Neural cell (in vitro differentiated cells): ENCODE data around the gene CAV2.

Experiments used
- CTCF ChIP-seq: fragments of 450-650 bp; IDR thresholded peaks from 2 replicates; pipeline ENCODE4 v1.5.1; 2014; ENCODE audit warnings: antibody characterized with exemption, mild to moderate bottlenecking, moderate library complexity; ENCODE audit not compliant: poor library complexity, severe bottlenecking
- EP300 ChIP-seq: fragments of 450-650 bp; conservative IDR thresholded peaks from 2 replicates; pipeline ENCODE4 v1.6.1; 2014; ENCODE audit warnings: antibody characterized with exemption, mild to moderate bottlenecking, moderate library complexity; ENCODE audit not compliant: poor library complexity, severe bottlenecking
- EZH2 ChIP-seq: fragments of 200-600, 300-800 bp; shearing (Covaris generic), sonication (generic); IDR thresholded peaks from 2 replicates; pipeline ENCODE4 v1.6.1; 2014; ENCODE audit warnings: antibody characterized with exemption, low read length, borderline replicate concordance, mild to moderate bottlenecking; ENCODE audit not compliant: insufficient read depth, poor library complexity, severe bottlenecking
- POLR2AphosphoS5 ChIP-seq: IDR thresholded peaks from 2 replicates; pipeline ENCODE4 v1.6.1; 2012
- RAD21 ChIP-seq: fragments of 450-650 bp; conservative IDR thresholded peaks from 2 replicates; pipeline ENCODE4 v1.6.1; 2014; ENCODE audit warnings: antibody characterized with exemption, mild to moderate bottlenecking, moderate library complexity
- TAF1 ChIP-seq: IDR thresholded peaks from 2 replicates; pipeline ENCODE4 v1.6.1; 2012; ENCODE audit warnings: low read depth

- TF ChIP-seq POLR2AphosphoS5 (no peak), TAF1 (no peak), CTCF (no peak), EZH2 (no peak), RAD21 (no peak), EP300 (no peak)
These were observed 47.4 kb downstream of the CAV2 start for GRCh38 chr7:116546916-116547315.
